Endothelial cell of umbilical vein (primary cell): ENCODE measurements around the gene TGFBR3. TPM values are rescaled to one million over a fixed set of nuclear protein-coding genes. Genes with fewer than 3 reads are reported as not detected.
"Not testable (repeated sequence)": the region's sequence is repeated elsewhere in the genome, so short reads cannot be mapped to it uniquely, and the experiment has no call there.

Experiments used
- BruUV-seq: library from RNA; stranded (reverse); fragments of 400-500 nt; replicated peaks from 2 replicates; lab custom pipeline; 2021; lab: Mats Ljungman, UMichigan
- CTCF ChIA-PET: fragments of 300-600, 350-600 bp; sonication (Branson Sonifier 250); formaldehyde crosslinking; loops from one replicate; lab custom pipeline; 2021; ENCODE audit warnings: antibody characterized with exemption, inconsistent platforms; lab: Charles Lee
- POLR2A ChIA-PET: fragments of 300-600, 350-600 bp; sonication (Branson Sonifier 250); formaldehyde crosslinking; loops from one replicate; lab custom pipeline; 2021; ENCODE audit warnings: antibody characterized with exemption, inconsistent platforms; lab: Charles Lee
- DNase-seq: peaks from one replicate; pipeline ENCODE4 v3.0.0-alpha.2; 2011; ENCODE audit warnings: low read depth, low spot score
- FAIRE-seq: peaks from 2 replicates; lab custom pipeline; 2011; peaks lifted over from hg19 to GRCh38; lab: Jason Lieb, UNC
- H2AFZ ChIP-seq: 2 replicates; pipeline ENCODE4 v1.6.0; 2012; ENCODE audit warnings: low read depth, low read length, control low read depth, inconsistent platforms
- H3K27ac ChIP-seq: 2 replicates; pipeline ENCODE4 v1.5.1; 2011; ENCODE audit warnings: low read depth, mild to moderate bottlenecking, control low read depth, low read length, moderate library complexity; ENCODE audit not compliant: insufficient read depth
- H3K27me3 ChIP-seq, 2 experiments: 2 replicates each; pipeline versions ENCODE4 v1.6.0 to v1.6.1; 2011; ENCODE audit warnings: low read length in 2 of 2, mixed read lengths in 1 of 2; ENCODE audit not compliant: control insufficient read depth in 2 of 2, insufficient read depth in 2 of 2
- H3K36me3 ChIP-seq, 2 experiments: 2 replicates in 1 of 2; 3 replicates in 1 of 2; pipeline ENCODE4 v1.5.1; 2011; ENCODE audit warnings: low read length in 2 of 2, mild to moderate bottlenecking in 1 of 2, moderate library complexity in 1 of 2; ENCODE audit not compliant: control insufficient read depth in 2 of 2, insufficient read depth in 2 of 2; ENCODE audit errors: extremely low read depth in 1 of 2
- H3K4me1 ChIP-seq: 3 replicates; pipeline ENCODE4 v1.5.1; 2011; ENCODE audit warnings: mild to moderate bottlenecking, low read length; ENCODE audit not compliant: control insufficient read depth, insufficient read depth; ENCODE audit errors: extremely low read depth
- H3K4me2 ChIP-seq: 2 replicates; pipeline ENCODE4 v1.6.1; 2011; ENCODE audit warnings: low read length, control low read depth, mixed read lengths; ENCODE audit not compliant: insufficient read depth
- H3K4me3 ChIP-seq, 3 experiments: fragments of 200-600 bp in 1 of 3; sonication (generic), shearing (Covaris generic) in 1 of 3; replicated peaks in 1 of 3; 2 replicates each; pipeline ENCODE4 v1.5.1; 2011 to 2016; ENCODE audit warnings: control low read depth in 3 of 3, low read length in 3 of 3, mild to moderate bottlenecking in 2 of 3, inconsistent platforms in 1 of 3, low read depth in 1 of 3, moderate library complexity in 1 of 3; ENCODE audit not compliant: insufficient read depth in 1 of 3
- H3K79me2 ChIP-seq: 2 replicates; pipeline ENCODE4 v1.6.0; 2012; ENCODE audit warnings: low read length, inconsistent platforms; ENCODE audit not compliant: control insufficient read depth, insufficient read depth
- H3K9ac ChIP-seq: replicated peaks from 2 replicates; pipeline ENCODE3; 2011; ENCODE audit warnings: low read length, control low read depth; ENCODE audit not compliant: insufficient read depth; ENCODE audit errors: extremely low read depth
- H3K9me1 ChIP-seq: replicated peaks from 3 replicates; pipeline ENCODE4 v1.6.0; 2011; ENCODE audit warnings: mild to moderate bottlenecking, low read length; ENCODE audit not compliant: control insufficient read depth, insufficient read depth; ENCODE audit errors: extremely low read depth
- H3K9me3 ChIP-seq: replicated peaks from 2 replicates; pipeline ENCODE4 v1.5.1; 2012; ENCODE audit warnings: low read length, inconsistent platforms; ENCODE audit not compliant: control insufficient read depth, insufficient read depth
- H4K20me1 ChIP-seq: replicated peaks from 2 replicates; pipeline ENCODE3; 2011; ENCODE audit warnings: mild to moderate bottlenecking, low read length; ENCODE audit not compliant: control insufficient read depth, insufficient read depth; ENCODE audit errors: extremely low read depth
- EZH2 ChIP-seq: IDR thresholded peaks from 2 replicates; pipeline ENCODE4 v1.6.1; 2012; ENCODE audit warnings: borderline replicate concordance, low read depth, mild to moderate bottlenecking, moderate library complexity, low read length, inconsistent platforms; ENCODE audit not compliant: severe bottlenecking
- FOS ChIP-seq: IDR thresholded peaks from 2 replicates; pipeline ENCODE4 v1.6.1; 2011; ENCODE audit warnings: mild to moderate bottlenecking, low read length, moderate library complexity, borderline replicate concordance; ENCODE audit not compliant: insufficient read depth
- GATA2 ChIP-seq: IDR thresholded peaks from 2 replicates; pipeline ENCODE4 v1.7.0; 2011; ENCODE audit warnings: low read depth, mild to moderate bottlenecking, moderate library complexity, mixed read lengths, low read length; ENCODE audit not compliant: insufficient read length, insufficient read depth
- JUN ChIP-seq: IDR thresholded peaks from 2 replicates; pipeline ENCODE4 v1.6.1; 2011; ENCODE audit warnings: borderline replicate concordance, low read depth; ENCODE audit not compliant: insufficient read length, insufficient read depth
- MYC ChIP-seq: IDR thresholded peaks from one replicate; pipeline ENCODE4 v1.6.1; 2011; ENCODE audit warnings: mild to moderate bottlenecking, low read depth, low read length
- POLR2A ChIP-seq: IDR thresholded peaks from 2 replicates; pipeline ENCODE4 v1.6.1; 2012; ENCODE audit warnings: low read depth, mild to moderate bottlenecking, control low read depth, low read length
- POLR2AphosphoS5 ChIP-seq: IDR thresholded peaks from 2 replicates; pipeline ENCODE4 v1.6.1; 2012; ENCODE audit warnings: low read depth, mild to moderate bottlenecking, control low read depth, low read length, moderate library complexity; ENCODE audit not compliant: insufficient read depth
- dilution Hi-C: fragments of 300-500 bp; cut with MboI; formaldehyde crosslinking; loops from one replicate; pipeline ENCODE4 v1.15.0; 2019; ENCODE audit warnings: low sequenced_read_pairs; ENCODE audit not compliant: extremely low pct_ligation_motif_present
- intact Hi-C: fragments of 100-400 bp; cut with micrococcal nuclease; formaldehyde crosslinking; loops from one replicate; pipeline ENCODE4 v1.10.0; 2022
- polyA plus RNA-seq, 4 experiments: library from polyadenylated mRNA; depleted of rRNA in 3 of 4; stranded (reverse) in 3 of 4; unstranded in 1 of 4; fragments of >200 nt; gene quantifications; 2 replicates each; pipeline versions ENCODE4 v1.2.1 to v1.2.3, GENCODE V29; 2011 to 2012; ENCODE audit warnings: missing spikeins in 1 of 4
- total RNA-seq: library from RNA; stranded (reverse); gene quantifications from 2 replicates; pipeline ENCODE4 v1.2.3, GENCODE V29; 2021
- TF ChIP-seq, protein P1 (sequence below), 2 donors: IDR thresholded peaks; 1 replicate in 1 of 2; 2 replicates in 1 of 2; pipeline ENCODE4 v1.5.1; 2011; ENCODE audit warnings: low read length in 2 of 2, mild to moderate bottlenecking in 2 of 2, moderate library complexity in 2 of 2, control low read depth in 1 of 2, inconsistent platforms in 1 of 2, low read depth in 1 of 2; ENCODE audit not compliant: insufficient read depth in 1 of 2; ENCODE audit errors: extremely low read depth in 1 of 2
- TF ChIP-seq, protein P2 (sequence below): IDR thresholded peaks from 2 replicates; pipeline ENCODE4 v1.6.1; 2011; ENCODE audit not compliant: insufficient read depth, insufficient read length

Gene TGFBR3
- total and polyA plus RNA-seq, 2 donors (not counting 3 experiments of a cell fraction or from before 2014, with no cell fraction given): 8.0 to 13.4 TPM

DNA sequence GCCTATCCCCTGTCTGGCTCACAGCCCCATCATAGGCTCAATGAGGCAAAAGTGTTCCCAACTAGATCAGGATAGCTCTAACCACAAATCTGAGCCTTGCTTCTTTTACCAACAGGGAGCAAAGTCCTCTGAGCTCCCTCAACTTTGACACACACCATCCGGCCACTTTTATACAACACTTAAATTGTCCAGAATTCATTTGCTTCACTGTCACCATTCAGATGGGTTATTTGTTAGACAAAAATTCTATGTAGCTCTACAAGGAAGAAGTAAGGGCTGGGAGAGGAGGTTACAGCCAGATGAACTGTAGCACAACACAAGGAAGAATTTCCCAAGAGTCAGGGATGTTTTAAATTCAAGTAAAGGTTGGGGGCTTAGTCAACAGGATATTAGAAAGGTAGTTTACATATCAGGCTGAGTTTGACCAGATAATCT is 50.8 kb downstream of the TGFBR3 start:
- ChIA-PET POLR2A (no interaction called here), CTCF (interaction anchor here (0.8 to 1.9 kb wide), 3 partner anchors 11 to 280 kb away, joined by 3 to 7 read pairs (median 3); no protein-coding TSS in a partner anchor)
- H3K4me1 ChIP-seq: peaks cover 4% of the 10 kb centered on the region
- no peaks in the 10 kb centered on the region for H3K9me1 ChIP-seq
- H3K4me3 ChIP-seq: no peak overlapping the region
- H3K4me2 ChIP-seq: no peak overlapping the region
- H2AFZ ChIP-seq: no peak overlapping the region
- intact Hi-C loops: no loop called here
- no peaks in the 10 kb centered on the region for H3K9me3 ChIP-seq
- no peak for FAIRE-seq
- H3K9ac ChIP-seq: no peak overlapping the region
- H3K27ac ChIP-seq: no peak overlapping the region
- TF ChIP-seq MYC (no peak), GATA2 (no peak), EZH2 (no peak), POLR2AphosphoS5 (no peak), POLR2A (no peak), JUN (no peak), FOS (no peak)
- TF ChIP-seq, protein P1, sequence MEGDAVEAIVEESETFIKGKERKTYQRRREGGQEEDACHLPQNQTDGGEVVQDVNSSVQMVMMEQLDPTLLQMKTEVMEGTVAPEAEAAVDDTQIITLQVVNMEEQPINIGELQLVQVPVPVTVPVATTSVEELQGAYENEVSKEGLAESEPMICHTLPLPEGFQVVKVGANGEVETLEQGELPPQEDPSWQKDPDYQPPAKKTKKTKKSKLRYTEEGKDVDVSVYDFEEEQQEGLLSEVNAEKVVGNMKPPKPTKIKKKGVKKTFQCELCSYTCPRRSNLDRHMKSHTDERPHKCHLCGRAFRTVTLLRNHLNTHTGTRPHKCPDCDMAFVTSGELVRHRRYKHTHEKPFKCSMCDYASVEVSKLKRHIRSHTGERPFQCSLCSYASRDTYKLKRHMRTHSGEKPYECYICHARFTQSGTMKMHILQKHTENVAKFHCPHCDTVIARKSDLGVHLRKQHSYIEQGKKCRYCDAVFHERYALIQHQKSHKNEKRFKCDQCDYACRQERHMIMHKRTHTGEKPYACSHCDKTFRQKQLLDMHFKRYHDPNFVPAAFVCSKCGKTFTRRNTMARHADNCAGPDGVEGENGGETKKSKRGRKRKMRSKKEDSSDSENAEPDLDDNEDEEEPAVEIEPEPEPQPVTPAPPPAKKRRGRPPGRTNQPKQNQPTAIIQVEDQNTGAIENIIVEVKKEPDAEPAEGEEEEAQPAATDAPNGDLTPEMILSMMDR (IDR thresholded peaks at IDR 0.05; ENCODE audit: extremely low read depth in 1 of 2, insufficient read depth in 1 of 2, low read depth in 1 of 2, low read length in 2 of 2): no peak
- TF ChIP-seq, protein P2, sequence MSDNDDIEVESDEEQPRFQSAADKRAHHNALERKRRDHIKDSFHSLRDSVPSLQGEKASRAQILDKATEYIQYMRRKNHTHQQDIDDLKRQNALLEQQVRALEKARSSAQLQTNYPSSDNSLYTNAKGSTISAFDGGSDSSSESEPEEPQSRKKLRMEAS: no peak
- no peaks in the 10 kb centered on the region for H3K36me3 ChIP-seq
- no peak for DNase-seq
- no TSS peak for BruUV-seq
- H4K20me1 ChIP-seq: peaks cover 2% of the 10 kb centered on the region
- dilution Hi-C loops: no loop called here
- H3K79me2 ChIP-seq: no peaks in the 10 kb centered on the region
- no peaks in the 10 kb centered on the region for H3K27me3 ChIP-seq

- H3K4me3 ChIP-seq, DNase-seq, H3K79me2 ChIP-seq, FAIRE-seq, H3K4me2 ChIP-seq, intact Hi-C loops, BruUV-seq, H3K27me3 ChIP-seq, POLR2A ChIA-PET, H3K27ac ChIP-seq, dilution Hi-C loops, H4K20me1 ChIP-seq, H3K9me1 ChIP-seq, H3K9ac ChIP-seq, H3K9me3 ChIP-seq, H2AFZ ChIP-seq, H3K36me3 ChIP-seq, H3K4me1 ChIP-seq: not testable (repeated sequence)
- CTCF ChIA-PET: interaction anchor here (0.8 to 1.9 kb wide), 3 partner anchors 11 to 279 kb away, joined by 3 to 7 read pairs (median 3); no protein-coding TSS in a partner anchor
These were observed 51.4 kb downstream of the TGFBR3 start for GRCh38 chr1:91834549-91834948.
